Suprapubic skin (tissue), 3 donors: Measurements from ENCODE around the gene TMEM139.

Source experiments
- CTCF ChIP-seq, 2 donors: fragments of 200-600 bp in 1 of 2; fragments of 450-650 bp in 1 of 2; sonication (generic) in 1 of 2; IDR thresholded peaks; one replicate each; pipeline ENCODE4 v1.5.1; 2016 to 2019; ENCODE audit warnings: antibody characterized with exemption in 2 of 2, mild to moderate bottlenecking in 1 of 2, moderate library complexity in 1 of 2
- POLR2AphosphoS5 ChIP-seq, 3 donors: sonication (generic); formaldehyde crosslinking; IDR thresholded peaks; one replicate each; pipeline ENCODE4 v1.6.1; 2017; ENCODE audit warnings: antibody characterized with exemption in 3 of 3

- TF ChIP-seq CTCF (IDR thresholded peaks at IDR 0.05): no peak
- TF ChIP-seq POLR2AphosphoS5 (IDR thresholded peaks at IDR 0.05): no peak
These were observed 19.6 kb upstream of the TMEM139 start for GRCh38 chr7:143265017-143265693.
